AG04450 (cell line): ENCODE data around the gene ZG16. TPM values are rescaled to one million over a fixed set of nuclear protein-coding genes. Genes with fewer than 3 reads are reported as not detected.

Experiments used
- CTCF ChIA-PET: fragments of 300-600, 350-600 bp; formaldehyde crosslinking; extraction: SDS; loops from one replicate; lab custom pipeline; 2022; ENCODE audit warnings: antibody characterized with exemption, inconsistent platforms; lab: Charles Lee
- POLR2A ChIA-PET: fragments of 350-600 bp; formaldehyde crosslinking; extraction: SDS; loops from one replicate; lab custom pipeline; 2021; ENCODE audit warnings: antibody characterized with exemption, inconsistent platforms; lab: Yijun Ruan, JAX
- DNase-seq: peaks from one replicate; pipeline ENCODE4 v3.0.0-alpha.2; 2011; ENCODE audit warnings: low read depth, low spot score
- H3K27ac ChIP-seq: one replicate; pipeline ENCODE4 v1.5.1; 2012; ENCODE audit warnings: low read depth, low read length, control low read depth
- H3K27me3 ChIP-seq: one replicate; pipeline ENCODE4 v1.6.0; 2012; ENCODE audit warnings: low read length; ENCODE audit not compliant: control insufficient read depth, insufficient read depth
- H3K4me3 ChIP-seq: 2 replicates; pipeline ENCODE4 v1.5.1; 2011; ENCODE audit warnings: mild to moderate bottlenecking, low read depth, low read length, control low read depth
- H3K9me3 ChIP-seq: 2 replicates; pipeline ENCODE4 v1.5.1; 2012; ENCODE audit warnings: low read length; ENCODE audit not compliant: control insufficient read depth, insufficient read depth
- polyA plus RNA-seq: library from polyadenylated mRNA; depleted of rRNA; stranded (reverse); fragments of >200 nt; gene quantifications from 2 replicates; pipeline ENCODE4 v1.2.3, GENCODE V29; 2011
- TF ChIP-seq, protein P1 (sequence below): IDR thresholded peaks from 2 replicates; pipeline ENCODE4 v1.5.1; 2011; ENCODE audit warnings: low read depth, low read length, control low read depth, inconsistent platforms

The ZG16 gene
- polyA plus RNA-seq, 1 experiment = not detected

DNA sequence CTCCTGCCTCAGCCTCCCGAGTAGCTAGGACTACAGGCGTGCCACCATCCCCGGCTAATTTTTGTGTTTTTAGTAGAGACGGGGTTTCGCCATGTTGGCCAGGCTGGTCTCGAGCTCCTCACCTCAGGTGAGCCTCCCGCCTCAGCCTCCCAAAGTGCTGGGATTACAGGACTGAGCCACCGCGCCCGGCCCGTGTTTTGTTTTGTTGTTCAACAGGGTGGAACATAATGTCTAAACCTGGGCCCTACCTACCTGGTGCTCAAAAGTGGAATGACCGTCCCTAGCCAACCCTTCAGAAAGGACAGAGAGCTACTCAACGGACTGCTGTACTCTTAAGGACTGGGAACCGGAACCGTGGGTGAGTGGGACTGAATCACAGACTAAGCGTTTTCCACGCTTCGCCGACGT lies 11.7 kb downstream of the ZG16 start:
- ChIA-PET POLR2A (interaction anchor here (0.6 to 1.2 kb wide), 7 partner anchors 20 to 810 kb away, joined by 3 to 7 read pairs (median 4); partner anchors contain the start of genes PAGR1 and PRRT2), CTCF (interaction anchor here (0.5 to 2.1 kb wide), 10 partner anchors 11 to 247 kb away, joined by 3 to 11 read pairs (median 4); partner anchors contain the start of genes ASPHD1 and ZG16)
- Histone ChIP-seq H3K27ac (peak overlapping the region; percentile 57), H3K9me3 (no peaks in the 10 kb centered on the region; the same call in 1 of the 2 replicates), H3K27me3 (no peaks in the 10 kb centered on the region), H3K4me3 (peak overlapping the region; percentile 68)
- TF ChIP-seq, protein P1, sequence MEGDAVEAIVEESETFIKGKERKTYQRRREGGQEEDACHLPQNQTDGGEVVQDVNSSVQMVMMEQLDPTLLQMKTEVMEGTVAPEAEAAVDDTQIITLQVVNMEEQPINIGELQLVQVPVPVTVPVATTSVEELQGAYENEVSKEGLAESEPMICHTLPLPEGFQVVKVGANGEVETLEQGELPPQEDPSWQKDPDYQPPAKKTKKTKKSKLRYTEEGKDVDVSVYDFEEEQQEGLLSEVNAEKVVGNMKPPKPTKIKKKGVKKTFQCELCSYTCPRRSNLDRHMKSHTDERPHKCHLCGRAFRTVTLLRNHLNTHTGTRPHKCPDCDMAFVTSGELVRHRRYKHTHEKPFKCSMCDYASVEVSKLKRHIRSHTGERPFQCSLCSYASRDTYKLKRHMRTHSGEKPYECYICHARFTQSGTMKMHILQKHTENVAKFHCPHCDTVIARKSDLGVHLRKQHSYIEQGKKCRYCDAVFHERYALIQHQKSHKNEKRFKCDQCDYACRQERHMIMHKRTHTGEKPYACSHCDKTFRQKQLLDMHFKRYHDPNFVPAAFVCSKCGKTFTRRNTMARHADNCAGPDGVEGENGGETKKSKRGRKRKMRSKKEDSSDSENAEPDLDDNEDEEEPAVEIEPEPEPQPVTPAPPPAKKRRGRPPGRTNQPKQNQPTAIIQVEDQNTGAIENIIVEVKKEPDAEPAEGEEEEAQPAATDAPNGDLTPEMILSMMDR = no peak
- DNase-seq = no peak

DNA sequence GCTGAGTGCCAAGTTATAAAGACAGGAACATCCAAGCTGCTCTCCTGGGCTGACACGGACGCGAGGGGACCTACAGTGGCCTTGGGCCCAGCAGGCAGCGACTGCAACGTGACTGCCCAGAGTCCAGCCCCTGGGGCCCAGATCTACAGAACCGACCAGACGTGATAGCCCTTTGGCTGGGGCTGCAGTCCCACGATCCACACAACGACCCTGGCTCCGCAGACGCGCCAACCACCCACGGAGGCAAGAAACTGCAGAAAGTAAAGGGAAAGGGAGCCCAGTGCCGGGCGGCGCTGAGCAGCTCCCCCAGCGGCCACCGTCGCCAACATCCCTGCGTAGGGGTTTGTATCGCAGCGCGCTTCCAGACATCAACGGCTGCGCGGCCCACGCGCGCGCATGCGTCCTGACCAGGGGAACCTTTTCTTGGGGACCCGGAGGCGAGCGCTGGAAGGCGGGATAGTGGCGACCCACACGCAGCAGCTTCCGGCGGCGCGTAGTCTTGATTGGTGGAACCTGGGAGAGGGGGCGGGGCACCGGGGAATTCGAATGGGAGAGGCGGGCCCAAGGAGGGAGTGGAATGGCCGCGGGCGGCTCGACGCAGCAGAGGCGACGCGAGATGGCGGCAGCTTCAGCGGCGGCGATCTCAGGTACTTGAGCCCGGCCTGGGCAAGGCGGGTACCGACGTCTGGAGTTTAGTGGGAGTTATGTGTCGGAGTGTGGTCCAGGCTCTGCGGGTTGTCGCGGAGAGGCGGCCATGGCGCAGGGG lies 12.3 kb downstream of the ZG16 start, which contains the start of gene KIF22:
Gene KIF22, plus strand, starts transcription at position 569 of the 766 bp plus-strand sequence. Its CDS starts 9 bp downstream, at position 578.
- Histone ChIP-seq H3K9me3 (no peaks in the 10 kb centered on the region; the same call in 1 of the 2 replicates), H3K27me3 (no peaks in the 10 kb centered on the region), H3K27ac (peak within 1 kb of the TSS; percentile 57), H3K4me3 (peak within 1 kb of the TSS; percentile 88)
- ChIA-PET POLR2A (interaction anchor here (0.6 to 1.2 kb wide), 7 partner anchors 21 to 811 kb away, joined by 3 to 7 read pairs (median 4); partner anchors contain the start of genes PAGR1 and PRRT2), CTCF (interaction anchor here (0.6 to 2.1 kb wide), 8 partner anchors 12 to 117 kb away, joined by 3 to 11 read pairs (median 4); partner anchors contain the start of genes ASPHD1 and ZG16)
- TF ChIP-seq, protein P1 = peak; percentile 67
- DNase-seq = peak; percentile 98

DNA sequence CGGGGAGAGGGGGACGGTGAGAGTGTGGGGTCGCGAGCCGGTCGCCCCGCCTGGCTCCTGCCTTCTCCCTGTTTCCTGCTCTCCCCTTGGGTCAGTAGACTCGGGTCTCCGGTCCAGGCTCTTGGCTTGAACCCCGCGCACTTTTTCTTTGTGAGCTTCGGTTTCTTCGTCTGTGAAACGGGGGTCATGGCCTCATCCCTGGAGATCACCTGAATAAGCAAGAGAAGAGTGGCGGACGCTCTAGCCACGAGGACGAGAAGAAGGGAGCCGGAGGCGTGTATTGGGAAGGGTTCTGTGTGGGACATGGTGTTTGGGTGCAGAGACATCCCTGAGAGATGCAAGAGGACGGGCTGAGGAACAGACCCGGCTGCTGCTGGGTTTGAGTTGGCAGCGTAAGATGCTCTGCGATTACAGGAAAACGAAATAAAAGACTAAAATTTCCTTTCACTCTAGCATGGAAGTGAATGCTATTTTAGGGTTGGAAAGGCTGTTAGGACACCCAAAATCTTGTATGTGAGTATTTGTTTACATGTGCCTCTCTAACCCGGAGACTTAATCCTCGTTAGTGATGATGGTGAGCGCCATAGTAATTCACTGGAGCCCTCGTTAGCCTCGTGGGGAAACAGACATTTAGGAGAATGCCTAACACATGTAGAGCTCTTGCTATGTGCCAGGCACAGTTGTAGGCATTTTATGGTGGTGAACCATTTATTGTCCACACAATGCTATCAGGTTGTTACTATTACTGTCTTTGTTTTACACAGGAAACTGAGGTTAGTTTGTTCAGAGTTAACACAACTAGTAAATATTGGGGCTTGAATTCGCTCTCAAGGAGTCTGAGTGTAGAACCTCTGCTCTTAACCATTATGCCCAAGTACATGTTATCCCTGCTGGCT lies 13.1 kb downstream of the ZG16 start:
- ChIA-PET CTCF (interaction anchor here (0.6 to 2.1 kb wide), 7 partner anchors 13 to 118 kb away, joined by 3 to 11 read pairs (median 3); partner anchors contain the start of genes ASPHD1 and ZG16), POLR2A (interaction anchor here (1.2 kb wide), 1 partner anchor 25 kb away, joined by 7 read pairs; the partner anchor contains the start of gene PAGR1)
- DNase-seq = no peak

More for the DNA sequence above, 13.1 kb downstream of the ZG16 start:
- no peak overlapping the region for H3K27ac ChIP-seq
- TF ChIP-seq, protein P1 = no peak
- no peaks in the 10 kb centered on the region; the same call in 1 of the 2 replicates for H3K9me3 ChIP-seq
- no peaks in the 10 kb centered on the region for H3K27me3 ChIP-seq
- peak overlapping the region; percentile 88 for H3K4me3 ChIP-seq
